Endothelial cell of umbilical vein (primary cell): Measurements from ENCODE around the gene RNU6-9.

Experiments used
- CTCF ChIP-seq, 2 donors: IDR thresholded peaks; 1 replicate in 1 of 2; 2 replicates in 1 of 2; pipeline ENCODE4 v1.5.1; 2011; ENCODE audit warnings: low read length in 2 of 2, mild to moderate bottlenecking in 2 of 2, moderate library complexity in 2 of 2, control low read depth in 1 of 2, inconsistent platforms in 1 of 2, low read depth in 1 of 2; ENCODE audit not compliant: insufficient read depth in 1 of 2; ENCODE audit errors: extremely low read depth in 1 of 2
- EZH2 ChIP-seq: IDR thresholded peaks from 2 replicates; pipeline ENCODE4 v1.6.1; 2012; ENCODE audit warnings: borderline replicate concordance, low read depth, mild to moderate bottlenecking, moderate library complexity, low read length, inconsistent platforms; ENCODE audit not compliant: severe bottlenecking
- POLR2A ChIP-seq: IDR thresholded peaks from 2 replicates; pipeline ENCODE4 v1.6.1; 2012; ENCODE audit warnings: low read depth, mild to moderate bottlenecking, control low read depth, low read length
- POLR2AphosphoS5 ChIP-seq: IDR thresholded peaks from 2 replicates; pipeline ENCODE4 v1.6.1; 2012; ENCODE audit warnings: low read depth, mild to moderate bottlenecking, control low read depth, low read length, moderate library complexity; ENCODE audit not compliant: insufficient read depth

GRCh38 chr19:942133-942645, 48.9 kb downstream of the RNU6-9 start:
- TF ChIP-seq CTCF (IDR thresholded peaks at IDR 0.05; ENCODE audit: extremely low read depth in 1 of 2, insufficient read depth in 1 of 2, low read depth in 1 of 2, low read length in 2 of 2) (no peak), POLR2A (no peak), EZH2 (no peak), POLR2AphosphoS5 (no peak)
